K562 (cell line): ENCODE measurements around the gene MDN1.

Experiments
- KAT2B ChIP-seq: IDR thresholded peaks from one replicate; pipeline ENCODE4 v1.6.1; 2012; ENCODE audit warnings: low read depth, mild to moderate bottlenecking, control low read depth, inconsistent platforms, low read length, moderate library complexity
- LEF1 ChIP-seq: fragments of 450-650 bp; IDR thresholded peaks from 2 replicates; pipeline ENCODE4 v1.6.1; 2016; ENCODE audit warnings: mild to moderate bottlenecking
- MTA1 ChIP-seq: fragments of 450-650 bp; IDR thresholded peaks from 2 replicates; pipeline ENCODE4 v1.6.1; 2017; ENCODE audit warnings: borderline replicate concordance
- NR2C1 ChIP-seq, 2 experiments: fragments of 450-650 bp; IDR thresholded peaks; 2 replicates each; pipeline ENCODE4 v1.6.1; 2017; ENCODE audit warnings: mild to moderate bottlenecking in 2 of 2, antibody characterized with exemption in 1 of 2, inconsistent platforms in 1 of 2, missing compliant biosample characterization in 1 of 2, missing genetic modification characterization in 1 of 2
- ZBTB1 ChIP-seq: sonication (generic); formaldehyde crosslinking; IDR thresholded peaks from 2 replicates; pipeline ENCODE4 v1.8.1; 2023; ENCODE audit warnings: missing genetic modification reagents, low read depth, mild to moderate bottlenecking, borderline replicate concordance
- ZNF780A ChIP-seq: fragments of 250-450 bp; sonication (Bioruptor Pico); IDR thresholded peaks from 2 replicates; pipeline ENCODE4 v1.5.0; 2021; ENCODE audit warnings: mild to moderate bottlenecking
- TF ChIP-seq, protein P1 (sequence below): sonication (generic); formaldehyde crosslinking; IDR thresholded peaks from 2 replicates; pipeline ENCODE4 v1.8.0; 2022; ENCODE audit warnings: mild to moderate bottlenecking, missing genetic modification reagents, borderline replicate concordance
- TF ChIP-seq, protein P2 (sequence below): sonication (generic); formaldehyde crosslinking; IDR thresholded peaks from 2 replicates; pipeline ENCODE4 v1.8.1; 2022; ENCODE audit warnings: missing genetic modification reagents
- TF ChIP-seq, protein P3 (sequence below): sonication (generic); formaldehyde crosslinking; IDR thresholded peaks from 2 replicates; pipeline ENCODE4 v1.5.0; 2020; ENCODE audit warnings: missing genetic modification reagents
- TF ChIP-seq, protein P4 (sequence below), 3 experiments: IDR thresholded peaks in 2 of 3; conservative IDR thresholded peaks in 1 of 3; 2 replicates each; pipeline ENCODE4 v1.5.1; 2011 to 2012; ENCODE audit warnings: low read length in 3 of 3, mild to moderate bottlenecking in 3 of 3, control low read depth in 2 of 3, improper control_type of control experiment in 1 of 3, inconsistent platforms in 1 of 3, low read depth in 1 of 3, mixed read lengths in 1 of 3, moderate library complexity in 1 of 3; ENCODE audit not compliant: insufficient read depth in 2 of 3

DNA sequence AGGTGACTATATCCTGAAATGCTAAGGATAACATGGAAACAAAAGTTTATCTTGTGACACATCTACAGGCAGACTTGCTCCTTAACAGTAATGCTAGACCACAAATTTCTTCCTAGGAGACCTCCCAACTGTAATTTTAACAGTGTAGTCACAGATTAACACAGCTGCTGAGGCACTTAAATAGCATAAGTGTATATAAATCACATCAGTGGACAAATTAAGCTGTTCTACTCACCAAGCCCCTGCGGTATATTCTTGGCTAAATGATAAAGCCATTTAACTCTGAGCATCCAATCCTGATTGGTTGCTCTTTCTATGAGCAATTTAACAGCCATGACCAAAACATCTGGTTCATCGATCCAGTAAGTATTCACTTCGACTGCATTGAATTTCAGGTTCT lies 107.8 kb downstream of the MDN1 start:
- no peak for TF ChIP-seq LEF1
- TF ChIP-seq NR2C1 (IDR thresholded peaks at IDR 0.05): no peak
- TF ChIP-seq NR2C1 (tag; IDR thresholded peaks at IDR 0.05): no peak
- TF ChIP-seq, protein P1, sequence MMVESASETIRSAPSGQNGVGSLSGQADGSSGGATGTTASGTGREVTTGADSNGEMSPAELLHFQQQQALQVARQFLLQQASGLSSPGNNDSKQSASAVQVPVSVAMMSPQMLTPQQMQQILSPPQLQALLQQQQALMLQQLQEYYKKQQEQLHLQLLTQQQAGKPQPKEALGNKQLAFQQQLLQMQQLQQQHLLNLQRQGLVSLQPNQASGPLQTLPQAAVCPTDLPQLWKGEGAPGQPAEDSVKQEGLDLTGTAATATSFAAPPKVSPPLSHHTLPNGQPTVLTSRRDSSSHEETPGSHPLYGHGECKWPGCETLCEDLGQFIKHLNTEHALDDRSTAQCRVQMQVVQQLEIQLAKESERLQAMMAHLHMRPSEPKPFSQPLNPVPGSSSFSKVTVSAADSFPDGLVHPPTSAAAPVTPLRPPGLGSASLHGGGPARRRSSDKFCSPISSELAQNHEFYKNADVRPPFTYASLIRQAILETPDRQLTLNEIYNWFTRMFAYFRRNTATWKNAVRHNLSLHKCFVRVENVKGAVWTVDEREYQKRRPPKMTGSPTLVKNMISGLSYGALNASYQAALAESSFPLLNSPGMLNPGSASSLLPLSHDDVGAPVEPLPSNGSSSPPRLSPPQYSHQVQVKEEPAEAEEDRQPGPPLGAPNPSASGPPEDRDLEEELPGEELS (CRISPR knock-in tag): no peak
- no peak for TF ChIP-seq ZBTB1 (CRISPR knock-in tag)
- TF ChIP-seq, protein P2, sequence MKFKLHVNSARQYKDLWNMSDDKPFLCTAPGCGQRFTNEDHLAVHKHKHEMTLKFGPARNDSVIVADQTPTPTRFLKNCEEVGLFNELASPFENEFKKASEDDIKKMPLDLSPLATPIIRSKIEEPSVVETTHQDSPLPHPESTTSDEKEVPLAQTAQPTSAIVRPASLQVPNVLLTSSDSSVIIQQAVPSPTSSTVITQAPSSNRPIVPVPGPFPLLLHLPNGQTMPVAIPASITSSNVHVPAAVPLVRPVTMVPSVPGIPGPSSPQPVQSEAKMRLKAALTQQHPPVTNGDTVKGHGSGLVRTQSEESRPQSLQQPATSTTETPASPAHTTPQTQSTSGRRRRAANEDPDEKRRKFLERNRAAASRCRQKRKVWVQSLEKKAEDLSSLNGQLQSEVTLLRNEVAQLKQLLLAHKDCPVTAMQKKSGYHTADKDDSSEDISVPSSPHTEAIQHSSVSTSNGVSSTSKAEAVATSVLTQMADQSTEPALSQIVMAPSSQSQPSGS (CRISPR knock-in tag): no peak
- TF ChIP-seq ZNF780A (CRISPR knock-in tag): no peak
- TF ChIP-seq KAT2B: no peak
- TF ChIP-seq, protein P3, sequence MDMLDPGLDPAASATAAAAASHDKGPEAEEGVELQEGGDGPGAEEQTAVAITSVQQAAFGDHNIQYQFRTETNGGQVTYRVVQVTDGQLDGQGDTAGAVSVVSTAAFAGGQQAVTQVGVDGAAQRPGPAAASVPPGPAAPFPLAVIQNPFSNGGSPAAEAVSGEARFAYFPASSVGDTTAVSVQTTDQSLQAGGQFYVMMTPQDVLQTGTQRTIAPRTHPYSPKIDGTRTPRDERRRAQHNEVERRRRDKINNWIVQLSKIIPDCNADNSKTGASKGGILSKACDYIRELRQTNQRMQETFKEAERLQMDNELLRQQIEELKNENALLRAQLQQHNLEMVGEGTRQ (CRISPR knock-in tag): no peak
- TF ChIP-seq, protein P4, sequence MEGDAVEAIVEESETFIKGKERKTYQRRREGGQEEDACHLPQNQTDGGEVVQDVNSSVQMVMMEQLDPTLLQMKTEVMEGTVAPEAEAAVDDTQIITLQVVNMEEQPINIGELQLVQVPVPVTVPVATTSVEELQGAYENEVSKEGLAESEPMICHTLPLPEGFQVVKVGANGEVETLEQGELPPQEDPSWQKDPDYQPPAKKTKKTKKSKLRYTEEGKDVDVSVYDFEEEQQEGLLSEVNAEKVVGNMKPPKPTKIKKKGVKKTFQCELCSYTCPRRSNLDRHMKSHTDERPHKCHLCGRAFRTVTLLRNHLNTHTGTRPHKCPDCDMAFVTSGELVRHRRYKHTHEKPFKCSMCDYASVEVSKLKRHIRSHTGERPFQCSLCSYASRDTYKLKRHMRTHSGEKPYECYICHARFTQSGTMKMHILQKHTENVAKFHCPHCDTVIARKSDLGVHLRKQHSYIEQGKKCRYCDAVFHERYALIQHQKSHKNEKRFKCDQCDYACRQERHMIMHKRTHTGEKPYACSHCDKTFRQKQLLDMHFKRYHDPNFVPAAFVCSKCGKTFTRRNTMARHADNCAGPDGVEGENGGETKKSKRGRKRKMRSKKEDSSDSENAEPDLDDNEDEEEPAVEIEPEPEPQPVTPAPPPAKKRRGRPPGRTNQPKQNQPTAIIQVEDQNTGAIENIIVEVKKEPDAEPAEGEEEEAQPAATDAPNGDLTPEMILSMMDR (IDR thresholded peaks at IDR 0.05 in 2 of 3, conservative IDR thresholded peaks at IDR 0.05 in 1 of 3; ENCODE audit: insufficient read depth in 2 of 3, low read depth in 1 of 3, low read length in 3 of 3): no peak
- no peak for TF ChIP-seq MTA1
